SJSA1 (cell line): ENCODE data around the gene RBM39. TPM values are rescaled to one million over a fixed set of nuclear protein-coding genes. Genes with fewer than 3 reads are reported as not detected.
A peak's percentile ranks its signal among the peaks of the same experiment; 100 is the strongest.
"Not testable (repeated sequence)": the region's sequence is repeated elsewhere in the genome, so short reads cannot be mapped to it uniquely, and the experiment has no call there.

Experiments used
- DNase-seq, 2 experiments: peaks; one replicate each; pipeline ENCODE4 v3.0.0-alpha.2; 2015 to 2020; ENCODE audit warnings: low spot score in 2 of 2, low read depth in 1 of 2
- H3K27ac ChIP-seq: fragments of 250-450 bp; sonication (Bioruptor Pico); 2 replicates; pipeline ENCODE4 v1.5.1; 2020; ENCODE audit warnings: mild to moderate bottlenecking, moderate library complexity
- H3K27me3 ChIP-seq: fragments of 250-450 bp; sonication (Bioruptor Pico); replicated peaks from 2 replicates; pipeline ENCODE4 v1.5.1; 2020; ENCODE audit warnings: mild to moderate bottlenecking, moderate library complexity
- H3K36me3 ChIP-seq: fragments of 250-450 bp; sonication (Bioruptor Pico); 2 replicates; pipeline ENCODE4 v1.5.1; 2020; ENCODE audit warnings: mild to moderate bottlenecking
- H3K4me1 ChIP-seq: fragments of 250-450 bp; sonication (Bioruptor Pico); replicated peaks from 2 replicates; pipeline ENCODE4 v1.6.1; 2021; ENCODE audit warnings: mild to moderate bottlenecking
- H3K4me3 ChIP-seq: fragments of 250-450 bp; sonication (Bioruptor Pico); 2 replicates; pipeline ENCODE4 v1.5.1; 2020; ENCODE audit warnings: mild to moderate bottlenecking
- H3K9me3 ChIP-seq: fragments of 250-450 bp; sonication (Bioruptor Pico); replicated peaks from 2 replicates; pipeline ENCODE4 v1.5.1; 2020; ENCODE audit warnings: mild to moderate bottlenecking
- total RNA-seq: library from RNA; depleted of rRNA; stranded (reverse); fragments of >200 nt; shearing (Covaris generic); gene quantifications from 2 replicates; pipeline ENCODE4 v1.2.3, GENCODE V29; 2014

RBM39 gene
- total RNA-seq, 1 experiment from 2014 or later = 277 TPM

- H3K4me3 ChIP-seq = no peak overlapping the region
- H3K4me1 ChIP-seq = peaks cover 26% of the 10 kb centered on the region
- H3K9me3 ChIP-seq = no peaks in the 10 kb centered on the region
- peak overlapping the region; percentile 66 for H3K27ac ChIP-seq
- no peaks in the 10 kb centered on the region for H3K27me3 ChIP-seq
- H3K36me3 ChIP-seq = peaks cover 5% of the 10 kb centered on the region; the same call in 1 of the 2 replicates
- DNase-seq = peak; percentile 87 to 90
Observed at GRCh38 chr20:35768731-35769664, 26.9 kb upstream of the RBM39 start.

- Histone ChIP-seq H3K27ac (no peak overlapping the region), H3K4me3 (no peak overlapping the region), H3K27me3 (no peaks in the 10 kb centered on the region), H3K9me3 (no peaks in the 10 kb centered on the region), H3K36me3 (peaks cover 5% of the 10 kb centered on the region; the same call in 1 of the 2 replicates), H3K4me1 (peaks cover 19% of the 10 kb centered on the region)
- no peak for DNase-seq
Observed at GRCh38 chr20:35767683-35768481, 25.8 kb upstream of the RBM39 start.

- Histone ChIP-seq H3K27me3 (no peaks in the 10 kb centered on the region), H3K4me1 (peaks cover 15% of the 10 kb centered on the region), H3K36me3 (no peaks in the 10 kb centered on the region; the same call in 1 of the 2 replicates), H3K4me3 (no peak overlapping the region), H3K9me3 (no peaks in the 10 kb centered on the region), H3K27ac (no peak overlapping the region)
- no peak for DNase-seq
Observed at GRCh38 chr20:35766843-35767242, 24.8 kb upstream of the RBM39 start.

GRCh38 chr20:35764936-35765335 lies 22.9 kb upstream of the RBM39 start:
- not testable (repeated sequence) for H3K27me3 ChIP-seq, DNase-seq

GRCh38 chr20:35762461-35762860 lies 20.4 kb upstream of the RBM39 start:
- no peak for DNase-seq
- H3K4me3 ChIP-seq = no peak overlapping the region
- peaks cover 2% of the 10 kb centered on the region for H3K4me1 ChIP-seq

More at GRCh38 chr20:35764936-35765335, 22.9 kb upstream of the RBM39 start:
- H3K4me3 ChIP-seq, H3K27ac ChIP-seq, H3K36me3 ChIP-seq, H3K9me3 ChIP-seq: not testable (repeated sequence)
- H3K4me1 ChIP-seq = peaks cover 15% of the 10 kb centered on the region

GRCh38 chr20:35761548-35761947 lies 19.5 kb upstream of the RBM39 start:
- DNase-seq, H3K27me3 ChIP-seq, H3K4me3 ChIP-seq, H3K9me3 ChIP-seq, H3K27ac ChIP-seq, H3K36me3 ChIP-seq: not testable (repeated sequence)
- H3K4me1 ChIP-seq = peaks cover 11% of the 10 kb centered on the region

More at GRCh38 chr20:35762461-35762860, 20.4 kb upstream of the RBM39 start:
- Histone ChIP-seq H3K9me3 (no peaks in the 10 kb centered on the region), H3K27ac (no peak overlapping the region), H3K36me3 (no peaks in the 10 kb centered on the region), H3K27me3 (no peaks in the 10 kb centered on the region)

- Histone ChIP-seq H3K4me1 (peaks cover 12% of the 10 kb centered on the region), H3K9me3 (no peaks in the 10 kb centered on the region), H3K4me3 (no peak overlapping the region), H3K36me3 (no peaks in the 10 kb centered on the region), H3K27me3 (no peaks in the 10 kb centered on the region; the same call in 1 of the 2 replicates), H3K27ac (peak overlapping the region; percentile 62)
- DNase-seq = no peak
Observed at GRCh38 chr20:35757098-35757705, 15.1 kb upstream of the RBM39 start.

- Histone ChIP-seq H3K9me3 (no peaks in the 10 kb centered on the region), H3K4me3 (no peak overlapping the region), H3K27ac (no peak overlapping the region), H3K4me1 (peaks cover 12% of the 10 kb centered on the region), H3K36me3 (no peaks in the 10 kb centered on the region), H3K27me3 (no peaks in the 10 kb centered on the region; the same call in 1 of the 2 replicates)
- DNase-seq = no peak
Observed at GRCh38 chr20:35756404-35756803, 14.3 kb upstream of the RBM39 start.

GRCh38 chr20:35750611-35751010 lies 8.6 kb upstream of the RBM39 start:
- H3K36me3 ChIP-seq = no peaks in the 10 kb centered on the region
- H3K27ac ChIP-seq = no peak overlapping the region
- H3K27me3 ChIP-seq = peaks cover 10% of the 10 kb centered on the region
- DNase-seq = no peak
- H3K4me1 ChIP-seq = no peaks in the 10 kb centered on the region
- no peak overlapping the region for H3K4me3 ChIP-seq
- no peaks in the 10 kb centered on the region for H3K9me3 ChIP-seq

- not testable (repeated sequence) for H3K27me3 ChIP-seq, H3K4me3 ChIP-seq, H3K9me3 ChIP-seq, DNase-seq, H3K27ac ChIP-seq
- peaks cover 26% of the 10 kb centered on the region for H3K36me3 ChIP-seq
- peaks cover 12% of the 10 kb centered on the region for H3K4me1 ChIP-seq
Observed at GRCh38 chr20:35744492-35744841, 2.4 kb upstream of the RBM39 start.

- Histone ChIP-seq H3K27me3 (no peaks in the 10 kb centered on the region), H3K4me1 (peaks cover 12% of the 10 kb centered on the region), H3K9me3 (no peaks in the 10 kb centered on the region), H3K36me3 (peaks cover 31% of the 10 kb centered on the region), H3K27ac (0 out of 2 replicates have a peak overlapping the region, but pooled peaks have one; percentile 10), H3K4me3 (no peak overlapping the region)
- no peak for DNase-seq
Observed at GRCh38 chr20:35743693-35744491, 1.8 kb upstream of the RBM39 start.

- Histone ChIP-seq H3K36me3 (peaks cover 41% of the 10 kb centered on the region), H3K9me3 (no peaks in the 10 kb centered on the region), H3K4me3 (peak overlapping the region; percentile 78), H3K27ac (peak overlapping the region; percentile 88), H3K27me3 (no peaks in the 10 kb centered on the region), H3K4me1 (peaks cover 12% of the 10 kb centered on the region)
- peak in 1 of 2 experiments; percentile 42 for DNase-seq
Observed at GRCh38 chr20:35742741-35743523, 872 bp upstream of the RBM39 start.
